Neural progenitor cell (in vitro differentiated cells): Measurements from ENCODE around the gene RBM33.

Source experiments
- CTCF ChIP-seq: fragments of 200-600 bp; sonication (generic); IDR thresholded peaks from 2 replicates; pipeline ENCODE4 v1.5.1; 2017; ENCODE audit warnings: antibody characterized with exemption, mild to moderate bottlenecking
- EZH2 ChIP-seq: fragments of 200-600 bp; sonication (generic); IDR thresholded peaks from 2 replicates; pipeline ENCODE4 v1.6.1; 2017; ENCODE audit warnings: antibody characterized with exemption, mild to moderate bottlenecking, moderate library complexity
- EZH2phosphoT487 ChIP-seq: fragments of 200-600 bp; sonication (generic); IDR thresholded peaks from 2 replicates; pipeline ENCODE4 v1.6.1; 2017; ENCODE audit warnings: antibody characterized with exemption

DNA sequence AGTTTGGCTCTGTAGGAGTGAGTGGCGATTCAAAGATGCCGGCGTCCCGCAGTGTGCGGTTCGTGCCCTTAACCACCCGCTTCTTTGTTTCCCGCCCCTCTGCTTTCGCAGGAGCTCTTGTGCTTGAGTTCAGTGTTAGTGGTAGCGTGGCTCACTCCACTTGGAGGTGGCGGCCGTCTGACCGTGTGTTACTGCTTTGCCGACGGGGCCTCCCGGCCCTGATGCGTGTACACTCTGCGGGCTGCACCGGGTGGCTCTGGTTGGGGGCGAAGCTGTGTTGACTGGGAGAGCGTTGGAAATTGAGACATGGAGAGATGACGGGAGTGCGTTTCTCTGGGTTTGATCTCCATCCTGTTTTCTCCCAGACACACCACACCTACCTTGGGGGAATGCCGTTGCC lies 136.4 kb downstream of the RBM33 start:
- no peak for TF ChIP-seq EZH2
- no peak for TF ChIP-seq CTCF
- no peak for TF ChIP-seq EZH2phosphoT487
